Choroid plexus epithelial cell (primary cell): ENCODE data around the gene COL25A1.

Source experiments
- DNase-seq: peaks from one replicate; pipeline ENCODE4 v3.0.0-alpha.2; 2010; ENCODE audit warnings: low read depth
- H3K4me3 ChIP-seq: 2 replicates; pipeline ENCODE4 v1.5.1; 2011; ENCODE audit warnings: low read depth, mild to moderate bottlenecking, control low read depth, low read length, moderate library complexity
- TF ChIP-seq, protein P1 (sequence below): conservative IDR thresholded peaks from 2 replicates; pipeline ENCODE4 v1.5.1; 2011; ENCODE audit warnings: low read depth, mild to moderate bottlenecking, control low read depth, inconsistent platforms, low read length, moderate library complexity

Gene COL25A1

DNA sequence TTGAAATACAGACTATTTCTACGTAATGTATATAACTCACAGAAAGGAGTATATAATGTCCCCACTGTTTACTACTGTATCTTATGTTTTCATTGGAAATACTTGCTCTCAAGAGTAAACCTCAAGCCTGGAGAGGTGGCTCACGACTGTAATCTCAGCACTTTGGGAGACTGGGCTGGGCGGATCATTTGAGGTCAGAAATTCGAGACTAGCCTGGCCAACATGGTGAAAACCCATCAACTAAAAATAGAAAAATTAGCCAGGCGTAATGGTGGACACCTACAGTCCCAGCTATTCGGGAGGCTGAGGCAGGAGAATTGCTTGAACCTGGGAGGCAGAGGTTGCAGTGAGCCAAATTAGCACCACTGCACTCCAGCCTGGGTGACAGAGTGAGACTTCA is 92.8 kb downstream of the COL25A1 start:
- DNase-seq: no peak
- TF ChIP-seq, protein P1, sequence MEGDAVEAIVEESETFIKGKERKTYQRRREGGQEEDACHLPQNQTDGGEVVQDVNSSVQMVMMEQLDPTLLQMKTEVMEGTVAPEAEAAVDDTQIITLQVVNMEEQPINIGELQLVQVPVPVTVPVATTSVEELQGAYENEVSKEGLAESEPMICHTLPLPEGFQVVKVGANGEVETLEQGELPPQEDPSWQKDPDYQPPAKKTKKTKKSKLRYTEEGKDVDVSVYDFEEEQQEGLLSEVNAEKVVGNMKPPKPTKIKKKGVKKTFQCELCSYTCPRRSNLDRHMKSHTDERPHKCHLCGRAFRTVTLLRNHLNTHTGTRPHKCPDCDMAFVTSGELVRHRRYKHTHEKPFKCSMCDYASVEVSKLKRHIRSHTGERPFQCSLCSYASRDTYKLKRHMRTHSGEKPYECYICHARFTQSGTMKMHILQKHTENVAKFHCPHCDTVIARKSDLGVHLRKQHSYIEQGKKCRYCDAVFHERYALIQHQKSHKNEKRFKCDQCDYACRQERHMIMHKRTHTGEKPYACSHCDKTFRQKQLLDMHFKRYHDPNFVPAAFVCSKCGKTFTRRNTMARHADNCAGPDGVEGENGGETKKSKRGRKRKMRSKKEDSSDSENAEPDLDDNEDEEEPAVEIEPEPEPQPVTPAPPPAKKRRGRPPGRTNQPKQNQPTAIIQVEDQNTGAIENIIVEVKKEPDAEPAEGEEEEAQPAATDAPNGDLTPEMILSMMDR: no peak
- H3K4me3 ChIP-seq: no peak overlapping the region

DNA sequence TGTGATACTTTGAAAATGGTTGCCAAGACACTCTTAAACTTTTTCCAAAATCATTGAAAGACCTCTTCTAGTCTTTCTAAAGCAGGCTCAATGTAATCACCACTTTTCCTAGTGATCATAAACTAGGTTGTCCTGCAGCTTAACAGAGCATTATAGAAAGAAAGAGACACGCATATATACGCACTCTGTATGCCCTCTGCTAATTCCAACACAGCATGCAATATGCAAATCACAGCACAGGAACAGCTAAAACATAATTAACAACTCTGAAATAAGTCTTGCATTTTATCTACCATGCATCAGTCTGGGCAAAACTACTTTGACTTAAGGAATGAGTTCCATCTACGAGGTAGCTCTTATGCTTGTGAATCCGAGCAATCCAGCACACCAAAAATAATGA is 94.6 kb downstream of the COL25A1 start:
- TF ChIP-seq, protein P1: no peak
- H3K4me3 ChIP-seq: no peak overlapping the region
- DNase-seq: no peak

DNA sequence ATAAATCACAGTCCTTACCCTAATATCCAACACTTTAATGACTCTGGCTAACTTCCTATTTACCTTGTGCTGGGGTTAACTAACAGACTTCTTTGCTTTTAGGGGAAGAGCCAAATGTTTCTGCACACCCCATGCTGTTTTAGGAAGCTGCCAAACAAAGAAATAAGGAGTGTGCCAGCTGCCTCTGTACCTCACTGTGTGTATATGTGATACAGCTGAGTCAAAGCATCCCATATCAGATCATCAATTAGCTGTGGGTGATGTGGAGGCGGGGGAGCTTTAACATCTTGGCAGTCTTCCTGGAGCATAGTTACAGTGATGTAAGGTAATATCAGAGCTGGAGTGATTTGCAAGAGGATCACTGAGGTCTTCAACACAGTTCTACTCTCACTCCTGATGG is 95.4 kb downstream of the COL25A1 start:
- no peak overlapping the region for H3K4me3 ChIP-seq
- TF ChIP-seq, protein P1: no peak
- DNase-seq: peak; percentile 83

DNA sequence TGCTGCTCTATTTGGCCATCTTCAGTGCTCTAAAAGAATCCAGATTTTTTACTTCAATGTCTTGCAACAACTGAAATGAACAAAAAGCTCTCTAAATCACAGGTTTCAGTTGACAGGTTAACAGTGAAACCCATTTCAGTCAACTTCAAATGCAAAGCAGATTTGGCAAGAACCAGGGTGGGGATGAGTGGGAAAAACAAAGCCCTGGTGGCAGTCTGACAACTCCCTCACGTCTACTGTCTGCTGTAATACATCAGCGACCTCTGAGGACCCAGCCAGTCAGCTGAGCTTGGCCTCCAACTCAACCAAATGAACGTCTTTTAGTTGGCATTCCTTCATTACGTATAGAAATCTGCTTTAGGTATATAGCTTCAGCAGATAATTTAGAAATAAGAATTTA is 95.8 kb downstream of the COL25A1 start:
- H3K4me3 ChIP-seq: no peak overlapping the region
- no peak for DNase-seq
- TF ChIP-seq, protein P1: no peak

DNA sequence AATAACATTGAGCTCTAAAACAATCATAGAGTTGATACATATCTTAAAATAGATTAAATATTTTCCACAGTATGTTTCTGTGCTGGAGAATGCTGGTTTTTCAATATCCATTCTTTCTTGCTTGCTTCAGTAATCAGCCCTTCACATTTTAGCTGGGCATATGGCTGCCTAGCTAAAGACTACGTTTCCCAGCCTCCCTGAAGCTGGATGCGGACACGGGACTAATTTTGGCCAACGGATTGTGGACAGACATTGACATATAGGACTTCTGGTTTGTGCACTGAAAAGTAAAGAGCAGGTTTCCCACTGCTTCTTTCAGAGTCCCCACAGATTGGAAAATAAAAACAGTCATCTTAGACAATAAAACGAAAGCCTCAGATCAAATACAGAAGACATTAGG is 97.3 kb downstream of the COL25A1 start:
- no peak overlapping the region for H3K4me3 ChIP-seq
- TF ChIP-seq, protein P1: no peak
- DNase-seq: no peak

DNA sequence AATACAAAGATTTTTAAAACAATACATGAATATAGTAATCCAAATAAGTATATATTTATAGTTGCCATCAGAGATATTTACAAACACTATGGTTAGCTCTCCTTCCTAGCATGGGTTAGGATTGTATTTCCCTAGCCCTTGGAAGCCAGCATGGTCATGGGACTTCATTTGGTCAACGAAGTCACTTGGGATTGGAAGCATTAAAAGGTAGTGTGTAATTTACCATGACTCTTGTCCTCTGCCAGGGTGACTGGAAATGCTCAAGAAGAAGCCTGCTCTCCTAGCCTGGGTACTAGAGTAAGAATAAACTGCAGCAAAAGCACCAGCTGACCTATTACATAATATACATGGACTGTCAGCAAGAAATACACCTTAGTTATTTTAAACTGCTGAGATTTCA is 102.9 kb downstream of the COL25A1 start:
- no peak for DNase-seq
- H3K4me3 ChIP-seq: no peak overlapping the region
- TF ChIP-seq, protein P1: no peak

DNA sequence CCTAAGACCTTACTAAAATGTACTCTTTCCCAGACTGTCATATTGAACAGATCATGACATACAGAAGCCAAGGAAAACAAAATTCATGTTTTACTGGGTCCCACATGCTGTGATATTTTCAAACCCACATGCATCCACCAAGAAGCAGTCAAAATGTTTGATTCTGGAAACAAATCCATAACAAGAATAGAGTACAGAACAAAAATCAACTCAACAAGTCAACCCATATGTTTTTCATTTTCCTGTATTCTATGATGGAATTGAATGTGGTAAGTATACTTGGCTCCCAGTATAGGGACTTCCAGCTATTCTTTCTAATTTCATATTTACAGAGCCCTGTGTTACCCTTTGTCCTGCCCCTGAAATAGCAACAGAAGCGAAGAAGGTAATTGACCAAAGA is 106.8 kb downstream of the COL25A1 start:
- TF ChIP-seq, protein P1: no peak

More for the DNA sequence above, 106.8 kb downstream of the COL25A1 start:
- no peak for DNase-seq
- no peak overlapping the region for H3K4me3 ChIP-seq
